ENCODE results near the gene HIRA.

HIRA gene

DNA sequence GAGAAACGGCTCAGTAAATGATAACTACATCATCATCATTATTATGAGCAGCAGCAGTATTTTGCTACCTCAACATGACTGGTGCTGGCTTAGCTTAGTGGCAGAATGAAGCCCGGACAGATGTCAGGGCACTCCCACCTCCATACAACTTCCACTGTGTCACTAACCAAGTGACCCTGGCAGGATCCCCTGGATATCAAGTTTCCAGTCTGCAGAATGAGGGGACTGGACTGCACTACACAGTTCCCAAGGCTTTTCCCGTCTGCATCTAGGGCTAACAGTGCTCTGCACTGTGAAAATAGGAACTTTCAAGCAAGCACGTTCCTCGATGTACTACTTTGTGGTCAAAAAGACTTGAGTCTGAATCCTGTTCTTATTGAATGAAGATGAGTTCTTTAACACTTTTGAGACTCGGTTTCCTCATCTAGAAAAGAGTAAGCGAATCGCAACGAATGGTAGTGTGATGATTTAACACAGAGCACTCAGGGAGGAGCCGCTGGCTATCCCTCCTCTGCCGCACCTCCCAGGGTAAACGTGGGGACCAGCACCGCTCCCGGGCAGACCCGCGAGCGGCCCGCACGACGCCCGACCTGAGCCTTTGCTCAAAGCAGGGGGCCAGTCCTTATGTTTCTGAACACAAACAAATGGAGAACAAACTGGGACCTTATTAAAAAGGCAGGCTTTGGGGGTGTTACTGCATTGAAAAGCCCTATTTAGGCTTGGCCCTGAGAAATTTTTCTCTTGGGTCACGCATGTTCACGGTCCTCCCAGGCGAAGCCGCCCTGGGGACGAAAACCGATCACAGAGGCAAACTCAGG lies 140.9 kb downstream of the HIRA start:
- Histone ChIP-seq H3K36me3 (ENCODE audit: insufficient read depth, low read depth, low read length) (0 out of 2 replicates have a peak, but pooled peaks cover 6% of the 10 kb centered on the region), H3K27me3 (ENCODE audit: insufficient read depth, low read length) (peaks cover 27% of the 10 kb centered on the region), H3K4me1 (ENCODE audit: insufficient read depth, low read length) (peaks cover 23% of the 10 kb centered on the region), H3K4me3 (ENCODE audit: low read length) (peak overlapping the region; percentile 85), H3K9me3 (ENCODE audit: insufficient read depth, low read depth, low read length) (no peaks in the 10 kb centered on the region), H3K9ac (ENCODE audit: low read depth, low read length) (peak overlapping the region; percentile 67; the same call in 1 of the 2 replicates), H3K27ac (ENCODE audit: low read length) (no peak overlapping the region)

DNA sequence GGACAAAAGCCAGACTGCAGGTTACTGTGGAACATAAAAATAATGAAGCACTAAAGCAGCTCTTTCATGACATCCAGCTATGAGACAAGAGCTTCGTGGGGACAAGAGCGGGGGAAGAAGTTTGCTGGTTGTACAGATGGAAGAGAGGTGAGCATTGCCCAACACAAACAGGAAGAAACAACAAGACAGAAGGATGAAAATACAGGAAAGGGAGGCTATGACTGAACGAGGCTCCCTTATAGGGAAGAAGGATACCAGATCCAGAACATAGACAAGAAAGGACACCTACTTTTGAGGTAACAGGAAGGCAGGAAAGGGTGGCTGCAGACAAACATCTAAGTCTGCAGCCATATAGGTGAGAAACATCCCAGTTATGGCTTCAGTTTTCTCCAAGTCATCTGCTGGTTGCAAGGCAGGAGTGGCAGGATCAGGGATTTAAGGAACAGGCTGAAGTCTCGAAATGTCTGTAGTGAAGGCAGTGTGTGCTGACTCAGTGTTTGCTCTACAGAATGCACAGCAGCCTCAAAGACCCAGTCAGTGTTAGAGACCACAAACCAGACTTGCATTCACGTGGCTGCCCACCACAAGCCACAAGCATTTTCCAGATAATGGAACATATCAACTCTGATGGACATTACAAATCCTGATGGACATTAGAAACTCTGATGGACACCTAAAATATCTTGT lies 141.9 kb downstream of the HIRA start:
- 0 out of 2 replicates have a peak, but pooled peaks cover 6% of the 10 kb centered on the region for H3K36me3 ChIP-seq (ENCODE audit: insufficient read depth, low read depth, low read length)
- peaks cover 27% of the 10 kb centered on the region for H3K27me3 ChIP-seq (ENCODE audit: insufficient read depth, low read length)
- H3K4me3 ChIP-seq (ENCODE audit: low read length), result no peak overlapping the region
- peaks cover 28% of the 10 kb centered on the region for H3K4me1 ChIP-seq (ENCODE audit: insufficient read depth, low read length)
- H3K9me3 ChIP-seq (ENCODE audit: insufficient read depth, low read depth, low read length), result no peaks in the 10 kb centered on the region
- no peak overlapping the region for H3K27ac ChIP-seq (ENCODE audit: low read length)
- no peak overlapping the region for H3K9ac ChIP-seq (ENCODE audit: low read depth, low read length)

DNA sequence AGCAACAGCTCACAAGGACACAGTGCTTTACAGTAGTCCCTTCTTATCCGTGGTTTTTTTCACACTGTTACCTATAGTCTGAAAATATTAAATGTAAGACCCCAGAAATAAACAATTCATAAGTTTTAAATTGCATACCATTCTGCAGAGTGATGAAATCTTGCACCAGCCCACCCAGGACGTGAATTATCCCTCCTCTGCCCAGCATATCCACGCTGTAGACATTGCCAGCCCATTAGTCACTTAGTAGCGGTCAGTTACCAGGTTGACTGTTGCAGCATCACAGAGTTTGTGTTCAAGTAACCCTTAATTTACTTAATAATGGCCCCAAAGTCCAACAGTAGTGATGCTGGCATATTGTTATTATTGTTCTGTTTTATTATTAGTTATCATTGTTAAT lies 143.6 kb downstream of the HIRA start:
- H3K4me1 ChIP-seq (ENCODE audit: insufficient read depth, low read length), result peaks cover 28% of the 10 kb centered on the region
- H3K27me3 ChIP-seq (ENCODE audit: insufficient read depth, low read length), result peaks cover 26% of the 10 kb centered on the region
- 0 out of 2 replicates have a peak, but pooled peaks cover 6% of the 10 kb centered on the region for H3K36me3 ChIP-seq (ENCODE audit: insufficient read depth, low read depth, low read length)
- peak overlapping the region; percentile 10; the same call in 1 of the 2 replicates for H3K9ac ChIP-seq (ENCODE audit: low read depth, low read length)
- peak overlapping the region; percentile 24; the same call in 1 of the 2 replicates for H3K4me3 ChIP-seq (ENCODE audit: low read length)
- H3K9me3 ChIP-seq (ENCODE audit: insufficient read depth, low read depth, low read length), result no peaks in the 10 kb centered on the region
- H3K27ac ChIP-seq (ENCODE audit: low read length), result no peak overlapping the region

DNA sequence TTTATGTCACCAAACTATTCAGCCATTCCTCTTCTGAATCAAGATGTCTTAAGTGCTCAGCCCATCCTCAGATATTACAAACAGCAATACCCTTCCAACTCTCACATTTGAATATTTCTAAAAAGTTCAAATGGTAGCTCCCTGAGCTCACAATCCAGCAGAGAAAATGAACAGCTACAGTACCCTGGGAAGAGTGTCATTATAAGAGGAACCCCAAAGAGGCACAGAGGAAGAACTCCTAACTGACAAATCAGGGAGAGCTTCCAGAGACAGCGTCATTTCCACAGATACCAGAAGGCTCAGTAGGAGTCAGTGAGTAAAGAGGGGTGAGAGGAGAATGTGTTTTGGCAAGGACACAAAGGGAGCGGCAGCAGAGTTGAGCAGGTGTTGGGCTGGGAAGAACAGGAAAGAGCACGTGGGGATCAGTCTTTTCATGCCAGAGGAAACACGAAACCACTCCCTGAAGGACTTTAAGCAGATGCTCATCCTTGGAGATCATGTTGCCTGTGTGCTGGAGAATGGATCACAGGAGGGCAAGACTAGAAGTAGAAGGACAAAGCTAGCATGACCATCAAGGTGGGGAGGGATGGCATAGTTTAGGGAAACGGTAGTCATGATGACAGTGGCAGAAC lies 144.3 kb downstream of the HIRA start:
- Histone ChIP-seq H3K9ac (ENCODE audit: low read depth, low read length) (peak overlapping the region; percentile 22; the same call in 1 of the 2 replicates), H3K27me3 (ENCODE audit: insufficient read depth, low read length) (peaks cover 19% of the 10 kb centered on the region), H3K27ac (ENCODE audit: low read length) (no peak overlapping the region), H3K9me3 (ENCODE audit: insufficient read depth, low read depth, low read length) (no peaks in the 10 kb centered on the region), H3K4me3 (ENCODE audit: low read length) (peak overlapping the region; percentile 24; the same call in 1 of the 2 replicates), H3K4me1 (ENCODE audit: insufficient read depth, low read length) (peaks cover 28% of the 10 kb centered on the region), H3K36me3 (ENCODE audit: insufficient read depth, low read depth, low read length) (0 out of 2 replicates have a peak, but pooled peaks cover 6% of the 10 kb centered on the region)

DNA sequence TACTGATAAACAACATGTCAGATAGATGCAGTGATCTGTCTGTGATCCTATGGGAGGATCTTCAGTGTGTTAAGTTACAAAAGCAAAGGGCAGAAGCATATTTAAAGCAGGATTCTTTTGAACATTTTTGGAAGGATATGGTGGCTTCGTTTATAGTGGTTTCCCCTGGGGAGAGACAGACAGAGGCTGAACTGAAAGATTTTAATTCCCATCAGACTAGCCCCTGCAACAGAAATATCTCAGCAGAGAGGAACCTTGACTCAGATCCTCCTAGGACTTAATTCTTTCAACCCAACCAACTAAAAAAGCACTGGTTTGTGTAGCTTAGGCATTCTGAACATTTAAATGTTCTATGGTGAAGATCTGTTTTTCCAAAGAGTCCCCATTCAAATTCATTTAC lies 145.7 kb downstream of the HIRA start:
- Histone ChIP-seq H3K27ac (ENCODE audit: low read length) (peak overlapping the region; percentile 43), H3K9me3 (ENCODE audit: insufficient read depth, low read depth, low read length) (no peaks in the 10 kb centered on the region), H3K27me3 (ENCODE audit: insufficient read depth, low read length) (peaks cover 14% of the 10 kb centered on the region), H3K9ac (ENCODE audit: low read depth, low read length) (peak overlapping the region; percentile 60; the same call in 1 of the 2 replicates), H3K4me3 (ENCODE audit: low read length) (peak overlapping the region; percentile 27), H3K4me1 (ENCODE audit: insufficient read depth, low read length) (peaks cover 28% of the 10 kb centered on the region), H3K36me3 (ENCODE audit: insufficient read depth, low read depth, low read length) (0 out of 2 replicates have a peak, but pooled peaks cover 6% of the 10 kb centered on the region)

Data from iPS-20b (cell line).